Measurements from ENCODE around the gene REEP6.

DNA sequence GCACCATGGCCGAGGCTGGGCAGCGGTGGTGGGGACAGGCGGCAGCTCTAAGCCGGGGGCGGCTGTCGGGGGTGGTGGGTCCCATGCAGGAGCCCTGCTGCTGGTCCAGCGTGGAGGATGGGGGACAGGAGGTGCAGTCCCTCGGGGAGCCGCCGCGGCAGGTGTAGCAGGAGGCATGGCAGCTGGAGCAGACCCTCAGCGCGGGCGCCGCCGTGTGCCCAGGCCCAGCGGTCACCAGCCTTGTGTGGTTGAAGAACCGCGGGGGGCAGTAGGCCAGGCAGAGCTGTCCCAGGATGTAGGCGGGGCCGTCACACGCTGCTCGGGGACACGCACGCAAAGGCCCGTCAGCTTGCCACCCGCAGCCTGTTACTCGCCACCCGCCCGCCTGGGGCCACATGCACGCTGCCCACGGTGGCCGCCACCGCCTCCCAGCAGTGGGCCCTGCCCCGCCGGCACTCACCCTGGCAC, 9.1 kb upstream of the REEP6 start:
- TF ChIP-seq, protein P1, sequence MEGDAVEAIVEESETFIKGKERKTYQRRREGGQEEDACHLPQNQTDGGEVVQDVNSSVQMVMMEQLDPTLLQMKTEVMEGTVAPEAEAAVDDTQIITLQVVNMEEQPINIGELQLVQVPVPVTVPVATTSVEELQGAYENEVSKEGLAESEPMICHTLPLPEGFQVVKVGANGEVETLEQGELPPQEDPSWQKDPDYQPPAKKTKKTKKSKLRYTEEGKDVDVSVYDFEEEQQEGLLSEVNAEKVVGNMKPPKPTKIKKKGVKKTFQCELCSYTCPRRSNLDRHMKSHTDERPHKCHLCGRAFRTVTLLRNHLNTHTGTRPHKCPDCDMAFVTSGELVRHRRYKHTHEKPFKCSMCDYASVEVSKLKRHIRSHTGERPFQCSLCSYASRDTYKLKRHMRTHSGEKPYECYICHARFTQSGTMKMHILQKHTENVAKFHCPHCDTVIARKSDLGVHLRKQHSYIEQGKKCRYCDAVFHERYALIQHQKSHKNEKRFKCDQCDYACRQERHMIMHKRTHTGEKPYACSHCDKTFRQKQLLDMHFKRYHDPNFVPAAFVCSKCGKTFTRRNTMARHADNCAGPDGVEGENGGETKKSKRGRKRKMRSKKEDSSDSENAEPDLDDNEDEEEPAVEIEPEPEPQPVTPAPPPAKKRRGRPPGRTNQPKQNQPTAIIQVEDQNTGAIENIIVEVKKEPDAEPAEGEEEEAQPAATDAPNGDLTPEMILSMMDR (IDR thresholded peaks at IDR 0.05) = no peak
- no peak for TF ChIP-seq POLR2A (IDR thresholded peaks at IDR 0.05)

Data from thyroid gland (tissue), 4 donors.